Measurements from ENCODE around the gene PGC. TPM values are rescaled to one million over a fixed set of nuclear protein-coding genes. Genes with fewer than 3 reads are reported as not detected.

PGC gene
- total RNA-seq, 1 donor from 2014 or later = not detected

DNA sequence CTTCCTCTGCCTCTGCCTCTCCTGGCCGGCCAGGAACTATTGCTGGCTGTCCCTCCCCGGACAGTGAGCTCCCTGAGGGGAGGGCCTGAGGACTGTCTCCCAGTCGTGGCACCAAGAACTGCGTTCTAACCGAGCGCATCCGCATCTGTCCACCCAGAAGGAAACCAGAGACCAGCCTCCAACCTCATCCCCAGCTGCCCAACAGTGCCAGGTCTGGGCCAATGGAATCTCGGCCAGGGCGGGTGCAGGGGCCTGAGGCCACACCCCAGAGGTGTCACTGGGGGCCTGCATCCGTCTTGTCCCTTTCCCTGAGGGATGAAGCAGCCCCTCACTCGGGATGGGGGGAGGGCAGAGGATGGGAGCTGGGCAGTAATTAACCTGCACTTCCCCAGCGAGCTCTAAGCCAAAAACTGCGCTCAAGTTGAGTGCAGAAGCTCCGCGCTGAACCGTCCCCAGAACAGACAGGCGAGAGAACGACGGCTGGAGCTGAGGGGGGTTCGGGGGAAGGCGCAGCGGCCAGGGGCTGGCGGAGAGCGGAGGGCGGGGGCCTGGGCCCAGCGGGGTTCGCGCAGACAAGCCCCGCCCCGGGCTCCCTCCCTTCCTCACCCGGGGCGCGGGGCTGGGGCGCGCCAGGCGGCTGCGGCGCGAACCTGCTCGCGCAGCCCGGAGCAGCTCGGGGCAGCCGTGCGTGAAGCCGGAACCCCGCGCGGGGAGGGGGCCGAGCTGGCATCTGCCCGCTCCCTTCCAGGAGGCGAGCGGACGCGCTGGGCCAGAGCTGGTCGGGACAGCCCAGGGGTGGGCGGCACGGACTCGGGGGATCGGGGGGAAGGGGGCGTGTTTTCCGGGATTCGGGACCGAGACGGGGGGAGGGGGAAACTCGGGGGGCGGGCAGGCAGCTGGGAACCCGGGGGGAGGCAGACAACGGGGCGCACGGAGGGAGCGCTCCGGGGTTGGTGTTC, 13.2 kb downstream of the PGC start:
- no peak for DNase-seq (ENCODE audit: low read depth)
- TF ChIP-seq, protein P1, sequence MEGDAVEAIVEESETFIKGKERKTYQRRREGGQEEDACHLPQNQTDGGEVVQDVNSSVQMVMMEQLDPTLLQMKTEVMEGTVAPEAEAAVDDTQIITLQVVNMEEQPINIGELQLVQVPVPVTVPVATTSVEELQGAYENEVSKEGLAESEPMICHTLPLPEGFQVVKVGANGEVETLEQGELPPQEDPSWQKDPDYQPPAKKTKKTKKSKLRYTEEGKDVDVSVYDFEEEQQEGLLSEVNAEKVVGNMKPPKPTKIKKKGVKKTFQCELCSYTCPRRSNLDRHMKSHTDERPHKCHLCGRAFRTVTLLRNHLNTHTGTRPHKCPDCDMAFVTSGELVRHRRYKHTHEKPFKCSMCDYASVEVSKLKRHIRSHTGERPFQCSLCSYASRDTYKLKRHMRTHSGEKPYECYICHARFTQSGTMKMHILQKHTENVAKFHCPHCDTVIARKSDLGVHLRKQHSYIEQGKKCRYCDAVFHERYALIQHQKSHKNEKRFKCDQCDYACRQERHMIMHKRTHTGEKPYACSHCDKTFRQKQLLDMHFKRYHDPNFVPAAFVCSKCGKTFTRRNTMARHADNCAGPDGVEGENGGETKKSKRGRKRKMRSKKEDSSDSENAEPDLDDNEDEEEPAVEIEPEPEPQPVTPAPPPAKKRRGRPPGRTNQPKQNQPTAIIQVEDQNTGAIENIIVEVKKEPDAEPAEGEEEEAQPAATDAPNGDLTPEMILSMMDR (IDR thresholded peaks at IDR 0.05; ENCODE audit: insufficient read depth, low read length, poor library complexity, severe bottlenecking) = no peak
- H3K36me3 ChIP-seq (ENCODE audit: control insufficient read depth, insufficient read depth, low read length) = no peaks in the 10 kb centered on the region
- H3K4me3 ChIP-seq (ENCODE audit: low read depth, low read length) = peak overlapping the region; percentile 72
- H3K27me3 ChIP-seq (ENCODE audit: control insufficient read depth, insufficient read depth, low read length) = peaks cover 5% of the 10 kb centered on the region

DNA sequence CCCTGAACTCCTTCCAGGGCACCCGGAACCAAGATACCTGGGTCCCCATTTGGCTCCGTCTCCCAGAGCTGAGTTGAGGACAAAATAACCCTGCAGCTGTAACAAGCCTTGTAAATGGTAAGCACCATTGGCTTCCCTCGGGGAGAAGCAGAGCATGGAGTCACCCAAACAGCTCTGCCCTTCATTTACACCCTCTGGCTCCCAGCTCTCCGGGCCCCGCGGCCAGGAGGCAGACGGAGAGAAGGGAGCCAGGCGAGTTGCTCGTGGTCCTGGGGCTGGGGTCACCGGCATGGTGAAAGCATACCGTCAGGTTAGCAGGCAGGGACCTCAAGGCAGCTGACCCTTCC, 13.9 kb downstream of the PGC start:
- no peak for DNase-seq (ENCODE audit: low read depth)
- Histone ChIP-seq H3K27me3 (ENCODE audit: control insufficient read depth, insufficient read depth, low read length) (peaks cover 5% of the 10 kb centered on the region), H3K36me3 (ENCODE audit: control insufficient read depth, insufficient read depth, low read length) (no peaks in the 10 kb centered on the region), H3K4me3 (ENCODE audit: low read depth, low read length) (peak overlapping the region; percentile 72)
- TF ChIP-seq, protein P1 (IDR thresholded peaks at IDR 0.05; ENCODE audit: insufficient read depth, low read length, poor library complexity, severe bottlenecking) = no peak

DNA sequence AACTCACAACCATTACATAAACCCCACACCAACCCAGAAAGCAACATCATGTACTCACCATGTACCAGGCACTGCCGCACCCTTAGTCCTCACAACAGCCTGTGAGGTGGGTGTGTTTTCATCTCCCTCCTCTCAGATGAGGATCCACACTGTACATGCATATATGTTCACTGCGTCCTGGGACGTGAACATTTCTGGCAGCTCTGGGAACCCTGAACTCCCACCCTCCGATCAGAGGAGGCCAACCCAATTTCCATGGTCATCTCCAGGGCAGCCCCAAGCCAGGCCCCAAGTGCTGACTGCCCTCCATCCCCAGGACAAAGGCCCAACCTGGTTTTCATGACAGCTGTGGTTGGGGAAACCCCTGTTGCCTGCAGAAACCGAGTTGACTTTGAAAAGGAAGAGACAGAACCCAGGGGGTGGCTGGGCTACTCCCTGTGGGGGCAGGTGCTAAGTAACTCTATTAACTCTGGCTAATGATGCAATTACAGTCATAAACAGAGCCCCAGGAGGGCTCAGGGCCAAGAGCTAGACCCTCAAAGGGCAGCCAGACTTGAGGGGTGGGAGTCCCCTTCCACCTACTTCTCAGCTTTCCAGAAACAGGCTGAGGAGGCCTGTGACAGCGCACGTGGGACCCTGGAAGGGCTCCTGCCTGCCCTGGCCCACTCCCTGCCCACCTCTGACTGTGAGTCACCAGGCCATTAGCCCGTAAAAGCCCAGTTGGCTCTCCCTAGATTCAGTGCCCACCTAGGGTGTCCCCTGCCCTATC, 14.4 kb downstream of the PGC start:
- Histone ChIP-seq H3K27me3 (ENCODE audit: control insufficient read depth, insufficient read depth, low read length) (peaks cover 5% of the 10 kb centered on the region), H3K4me3 (ENCODE audit: low read depth, low read length) (no peak overlapping the region), H3K36me3 (ENCODE audit: control insufficient read depth, insufficient read depth, low read length) (no peaks in the 10 kb centered on the region)
- DNase-seq (ENCODE audit: low read depth) = no peak
- TF ChIP-seq, protein P1 (IDR thresholded peaks at IDR 0.05; ENCODE audit: insufficient read depth, low read length, poor library complexity, severe bottlenecking) = no peak

DNA sequence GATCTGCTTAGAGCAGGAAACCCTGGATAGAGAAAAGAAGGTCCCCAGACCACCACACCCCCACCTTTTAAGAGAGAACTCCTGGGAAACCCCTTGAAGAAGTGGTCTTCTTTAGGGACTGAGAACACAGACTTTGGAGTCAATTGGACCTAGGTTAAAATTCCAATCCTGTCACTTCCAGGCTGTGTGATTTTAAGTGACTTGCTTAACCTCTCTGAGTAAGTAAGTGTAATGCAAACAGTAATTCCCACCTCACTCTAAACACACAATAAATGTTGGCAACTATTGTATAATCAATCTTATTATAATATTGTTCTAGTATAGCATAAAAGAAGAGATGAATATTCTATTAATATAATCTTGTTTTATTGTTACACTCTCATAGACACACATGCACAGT, 15.0 kb downstream of the PGC start:
- no peak for DNase-seq (ENCODE audit: low read depth)
- Histone ChIP-seq H3K36me3 (ENCODE audit: control insufficient read depth, insufficient read depth, low read length) (no peaks in the 10 kb centered on the region), H3K27me3 (ENCODE audit: control insufficient read depth, insufficient read depth, low read length) (peaks cover 5% of the 10 kb centered on the region), H3K4me3 (ENCODE audit: low read depth, low read length) (no peak overlapping the region)
- TF ChIP-seq, protein P1 (IDR thresholded peaks at IDR 0.05; ENCODE audit: insufficient read depth, low read length, poor library complexity, severe bottlenecking) = no peak

DNA sequence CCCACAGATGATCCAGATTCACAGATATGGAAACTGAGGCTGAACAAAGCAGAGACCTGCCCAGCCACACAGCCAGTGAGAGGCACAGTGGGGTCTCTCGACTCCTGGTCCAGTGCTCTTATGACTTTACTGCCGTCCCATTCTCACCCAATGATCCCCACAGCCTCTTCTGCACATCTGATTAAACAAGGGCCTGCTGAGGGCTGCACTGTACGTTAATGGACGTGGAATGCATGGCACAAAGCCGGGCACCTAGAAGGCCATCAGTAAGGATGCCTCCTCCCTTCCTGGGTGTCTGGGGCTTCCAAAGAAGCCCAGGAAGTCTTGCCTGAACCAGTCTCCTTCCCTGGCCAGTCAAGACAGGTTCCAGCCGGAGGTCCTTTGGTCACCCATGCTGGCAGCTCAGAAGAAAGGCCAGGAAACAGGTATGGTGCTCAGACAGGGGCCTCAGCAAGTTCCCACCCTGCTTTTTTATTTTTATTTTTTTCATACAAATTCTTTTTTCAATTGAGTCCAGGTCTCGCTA, 15.6 kb downstream of the PGC start:
- TF ChIP-seq, protein P1 (IDR thresholded peaks at IDR 0.05; ENCODE audit: insufficient read depth, low read length, poor library complexity, severe bottlenecking) = no peak
- no peak for DNase-seq (ENCODE audit: low read depth)
- Histone ChIP-seq H3K36me3 (ENCODE audit: control insufficient read depth, insufficient read depth, low read length) (no peaks in the 10 kb centered on the region), H3K4me3 (ENCODE audit: low read depth, low read length) (no peak overlapping the region), H3K27me3 (ENCODE audit: control insufficient read depth, insufficient read depth, low read length) (no peaks in the 10 kb centered on the region)

Measured in kidney epithelial cell (primary cell).